Stimulated activated CD8-positive, alpha-beta memory T cell treated with anti-CD3 and anti-CD28 coated beads, Interleukin-4, amount 100 ng/mL, for 1 hour (primary cell): Measurements from ENCODE around the gene CCL8.

Source experiments
- DNase-seq, 2 donors: peaks; one replicate each; pipeline ENCODE4 v3.0.0-alpha.2; 2020; ENCODE audit warnings: low read depth in 2 of 2, low spot score in 1 of 2

Gene CCL8

DNA sequence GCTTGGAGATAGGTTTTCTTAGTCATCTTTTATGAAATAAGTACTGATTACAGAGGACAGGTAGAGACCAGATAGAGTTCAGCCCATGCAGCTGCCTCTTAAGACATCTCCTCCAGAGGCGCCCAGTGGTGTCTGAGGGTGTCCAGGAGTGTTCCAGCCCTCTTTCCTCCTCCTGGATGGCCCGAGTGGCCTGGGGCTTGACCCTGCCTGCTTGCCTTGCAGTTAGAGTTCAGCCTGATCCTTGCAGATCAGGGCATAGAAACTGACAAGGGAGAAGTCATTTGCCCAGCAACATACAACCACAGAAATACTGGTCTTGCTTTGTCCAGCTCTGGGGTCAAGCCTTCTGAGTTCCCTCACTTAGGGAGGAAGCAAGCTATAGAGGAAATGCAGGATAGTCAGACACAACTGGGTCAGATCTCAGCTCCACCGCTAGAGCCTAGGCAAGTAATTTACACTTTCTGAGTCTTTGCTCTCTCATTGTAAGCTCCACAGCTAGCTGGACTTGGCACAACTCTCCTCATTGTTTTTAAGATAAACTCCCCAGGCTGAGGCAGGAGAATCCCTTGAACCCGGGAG, 47.4 kb downstream of the CCL8 start:
- no peak for DNase-seq

DNA sequence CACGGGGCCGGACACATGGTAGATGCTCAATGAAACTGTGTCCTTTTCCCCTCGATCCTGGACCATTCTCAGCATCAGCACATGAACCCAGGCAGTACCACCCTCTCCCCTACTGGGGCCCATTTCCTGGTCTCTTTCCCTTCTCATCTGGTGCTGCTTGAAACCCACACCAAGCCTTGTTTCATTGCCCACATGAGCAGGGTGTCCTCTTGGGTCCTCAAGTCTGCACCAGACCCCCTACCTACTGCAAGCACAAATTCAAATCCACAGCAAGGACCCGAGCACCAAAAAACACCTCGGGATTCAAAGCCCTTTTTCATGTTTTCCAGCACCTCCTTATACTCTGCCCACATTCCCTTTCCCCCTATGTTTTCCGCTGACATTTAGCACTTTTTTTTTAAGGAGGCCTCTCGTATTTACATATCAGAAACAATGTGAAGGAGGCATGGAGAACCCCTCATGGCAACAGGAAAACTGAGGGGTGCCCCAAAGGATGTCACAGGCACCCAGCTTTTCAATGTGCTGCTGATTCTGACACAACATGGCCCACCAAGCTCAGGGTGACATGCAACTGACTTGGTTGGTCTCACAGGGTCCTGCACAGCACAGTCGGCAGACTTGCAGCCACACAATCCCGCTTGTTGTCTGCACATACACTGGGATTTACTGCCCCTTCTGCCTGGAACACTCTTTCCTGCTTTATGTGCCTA, 48.4 kb downstream of the CCL8 start:
- no peak for DNase-seq

DNA sequence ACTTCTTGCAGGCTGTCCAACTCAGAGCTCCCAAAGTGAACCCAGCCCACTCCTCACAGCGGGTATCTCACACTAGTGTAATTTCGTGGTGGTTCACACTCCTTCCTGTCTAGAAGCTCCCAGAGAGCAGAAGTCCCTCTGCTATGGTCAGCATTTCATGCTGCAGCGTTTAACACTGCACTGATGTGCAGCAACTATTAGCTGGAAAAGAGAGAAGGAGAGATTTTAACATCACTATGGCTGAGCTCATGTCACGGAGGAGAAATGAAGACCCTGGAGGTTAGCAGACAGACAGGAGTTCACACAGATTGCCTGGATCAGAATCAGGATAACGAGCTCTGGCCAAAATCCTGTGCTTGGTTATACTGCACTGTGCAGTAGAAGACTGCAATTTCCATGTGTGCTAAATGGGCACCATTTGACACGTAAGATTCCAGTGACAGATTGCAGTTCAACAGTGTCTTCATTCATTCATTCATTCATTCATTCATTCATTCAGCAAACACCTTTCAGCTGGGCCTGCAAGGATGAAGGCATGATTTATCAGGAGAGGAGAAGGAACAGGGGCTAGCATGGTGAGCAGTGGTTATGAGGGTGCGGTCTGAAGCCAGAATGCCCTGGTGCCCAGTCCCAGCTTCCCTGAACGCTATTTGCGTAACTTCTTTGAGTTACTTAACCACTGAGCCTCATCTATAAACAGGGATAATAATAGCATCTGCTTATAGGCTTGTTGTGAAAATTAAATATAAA, 49.1 kb downstream of the CCL8 start:
- DNase-seq = no peak

DNA sequence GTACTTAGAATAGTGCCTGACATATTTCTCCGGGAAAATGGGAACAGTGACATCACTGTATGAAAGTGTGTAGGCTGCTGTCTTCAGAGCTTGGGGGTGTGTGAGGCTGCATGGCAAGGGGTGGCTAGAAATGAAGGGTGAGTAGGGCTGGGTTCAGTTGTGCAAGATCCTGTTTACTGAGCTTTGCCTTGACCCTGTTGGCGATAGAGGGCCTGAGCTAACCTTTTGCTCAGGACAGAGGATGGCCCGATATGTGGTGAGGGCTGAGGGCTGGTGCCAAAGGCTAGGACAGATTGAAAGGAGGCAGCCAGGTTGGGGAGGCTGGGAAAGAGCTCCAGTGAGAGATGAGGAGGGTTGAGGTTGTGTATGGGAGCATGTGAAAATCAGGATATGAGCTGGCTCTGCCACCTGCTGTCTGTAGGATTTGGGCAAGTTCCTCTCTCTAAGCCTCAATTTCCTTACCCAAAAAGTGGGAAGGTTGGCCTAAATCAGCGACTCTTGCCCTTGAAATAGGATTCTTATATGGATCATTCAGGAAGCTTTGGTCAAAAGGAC, 49.8 kb downstream of the CCL8 start:
- DNase-seq = no peak

DNA sequence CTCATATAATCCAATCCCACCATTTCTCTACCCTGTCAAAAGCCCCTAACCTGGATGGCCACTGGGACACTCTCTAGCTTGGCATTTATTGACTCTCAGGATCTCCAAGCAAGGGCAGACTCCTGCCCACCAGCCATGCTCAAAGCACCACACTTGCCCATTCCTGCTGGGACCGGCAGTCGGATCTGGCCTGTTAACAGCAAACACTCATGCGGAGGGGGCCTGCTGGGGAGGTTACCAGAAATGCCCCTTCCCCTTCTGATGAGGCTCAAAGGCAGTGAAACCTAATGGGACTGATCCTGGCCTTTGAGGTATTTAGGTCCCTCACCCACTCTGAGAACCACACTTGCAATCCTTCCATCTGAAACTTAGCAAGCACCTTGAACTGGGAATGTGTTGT, 50.3 kb downstream of the CCL8 start:
- DNase-seq = no peak

DNA sequence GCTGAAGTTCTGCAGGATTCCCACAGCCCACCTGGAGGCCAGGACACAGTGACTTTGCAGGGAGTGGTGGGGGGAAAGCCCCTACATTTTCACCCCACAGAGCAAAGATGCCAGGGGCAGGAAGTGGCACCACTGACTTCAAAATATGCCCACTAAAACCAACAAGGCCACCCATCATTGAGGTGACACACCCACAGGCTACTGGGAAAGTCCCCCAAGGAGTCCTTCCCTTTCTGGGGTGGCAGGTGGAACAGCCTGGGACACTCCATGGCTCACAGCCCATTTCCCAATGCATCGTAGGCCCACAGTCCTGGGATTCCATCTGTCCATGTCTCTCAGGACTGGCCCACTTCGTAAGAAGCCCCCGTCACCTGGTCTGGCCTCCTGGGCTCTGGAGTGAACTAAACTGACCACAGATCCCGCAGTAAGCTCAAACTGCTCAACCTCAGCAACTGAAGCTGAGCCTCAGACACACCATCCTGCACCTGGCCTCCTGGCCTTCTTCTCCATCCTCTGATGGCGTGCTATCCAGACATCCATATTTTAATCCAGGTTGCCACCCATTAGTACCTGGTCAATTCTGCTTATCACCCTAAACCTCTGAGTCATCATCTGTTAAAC, 51.3 kb downstream of the CCL8 start:
- DNase-seq = no peak

DNA sequence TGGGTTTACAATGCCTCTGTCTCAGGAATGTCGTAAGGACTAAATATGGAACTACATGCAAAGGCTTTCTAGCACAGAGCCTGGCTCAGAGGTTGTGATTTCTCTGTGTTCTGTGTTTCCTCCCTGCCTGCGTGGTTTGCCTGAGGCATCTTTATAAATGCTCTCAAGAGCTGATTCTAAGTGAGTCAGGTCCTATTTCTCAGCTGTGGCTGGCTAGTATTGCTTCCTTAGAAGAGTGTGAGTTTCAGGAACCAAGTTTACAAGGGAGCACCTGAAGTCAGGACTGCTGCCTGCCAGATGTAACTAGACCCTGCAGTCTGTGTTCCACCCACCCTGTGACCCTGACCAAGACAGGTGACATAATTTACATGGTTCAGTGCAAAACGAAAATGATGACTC, 51.8 kb downstream of the CCL8 start:
- no peak for DNase-seq
